ENCODE results near the gene TENM3. TPM values are rescaled to one million over a fixed set of nuclear protein-coding genes. Genes with fewer than 3 reads are reported as not detected.

Gene TENM3
- total RNA-seq, 2 experiments from 2014 or later: not detected

- Histone ChIP-seq H3K36me3 (ENCODE audit: insufficient read depth, low read length) (no peaks in the 10 kb centered on the region), H2AFZ (ENCODE audit: low read length) (no peak overlapping the region), H3K27ac (ENCODE audit: low read depth, low read length, poor library complexity, severe bottlenecking) (no peak overlapping the region), H3K4me1 (ENCODE audit: insufficient read depth, low read length, poor library complexity, severe bottlenecking) (no peaks in the 10 kb centered on the region), H3K4me3 (ENCODE audit: low read depth, low read length, poor library complexity, severe bottlenecking) (no peak overlapping the region), H3K4me2 (ENCODE audit: low read length) (no peak overlapping the region), H3K9me3 (ENCODE audit: low read length) (no peaks in the 10 kb centered on the region), H3K79me2 (ENCODE audit: insufficient read depth, low read depth, low read length) (no peaks in the 10 kb centered on the region), H4K20me1 (ENCODE audit: insufficient read depth, low read length) (no peaks in the 10 kb centered on the region), H3K9me2 (ENCODE audit: insufficient read depth, low read length) (no peaks in the 10 kb centered on the region)
- no peak for TF ChIP-seq CTCF (conservative IDR thresholded peaks at IDR 0.05; ENCODE audit: low read length)
- no peak for TF ChIP-seq EZH2phosphoT487 (IDR thresholded peaks at IDR 0.05; ENCODE audit: borderline replicate concordance, low read depth, low read length)
- DNase-seq (ENCODE audit: low spot score): no peak
- ChIA-PET CTCF (ENCODE audit: unreplicated experiment) (no interaction called here), POLR2A (no interaction called here)
- no TSS peak for BruUV-seq (replicated peaks)
- intact Hi-C loops (cut with micrococcal nuclease; ENCODE audit: unreplicated experiment): no loop called here
Measured at GRCh38 chr4:182828360-182829025, 585.3 kb downstream of the TENM3 start.

GRCh38 chr4:182829196-182829595 lies 586.0 kb downstream of the TENM3 start:
- Histone ChIP-seq H3K9me3 (ENCODE audit: low read length) (no peaks in the 10 kb centered on the region), H3K79me2 (ENCODE audit: insufficient read depth, low read depth, low read length) (no peaks in the 10 kb centered on the region), H3K27ac (ENCODE audit: low read depth, low read length, poor library complexity, severe bottlenecking) (no peak overlapping the region), H3K4me3 (ENCODE audit: low read depth, low read length, poor library complexity, severe bottlenecking) (no peak overlapping the region), H3K4me2 (ENCODE audit: low read length) (no peak overlapping the region), H4K20me1 (ENCODE audit: insufficient read depth, low read length) (no peaks in the 10 kb centered on the region), H3K9me2 (ENCODE audit: insufficient read depth, low read length) (no peaks in the 10 kb centered on the region), H3K4me1 (ENCODE audit: insufficient read depth, low read length, poor library complexity, severe bottlenecking) (no peaks in the 10 kb centered on the region), H2AFZ (ENCODE audit: low read length) (no peak overlapping the region), H3K36me3 (ENCODE audit: insufficient read depth, low read length) (no peaks in the 10 kb centered on the region)
- BruUV-seq (replicated peaks): no TSS peak
- intact Hi-C loops (cut with micrococcal nuclease; ENCODE audit: unreplicated experiment): no loop called here
- DNase-seq (ENCODE audit: low spot score): no peak
- no peak for TF ChIP-seq EZH2phosphoT487 (IDR thresholded peaks at IDR 0.05; ENCODE audit: borderline replicate concordance, low read depth, low read length)
- TF ChIP-seq CTCF (conservative IDR thresholded peaks at IDR 0.05; ENCODE audit: low read length): no peak
- POLR2A ChIA-PET: no interaction called here
- CTCF ChIA-PET (ENCODE audit: unreplicated experiment): no interaction called here

GRCh38 chr4:182831376-182831775 lies 588.2 kb downstream of the TENM3 start:
- BruUV-seq (replicated peaks): no TSS peak
- DNase-seq (ENCODE audit: low spot score): no peak
- Histone ChIP-seq H4K20me1 (ENCODE audit: insufficient read depth, low read length) (no peaks in the 10 kb centered on the region), H3K4me3 (ENCODE audit: low read depth, low read length, poor library complexity, severe bottlenecking) (no peak overlapping the region), H3K27ac (ENCODE audit: low read depth, low read length, poor library complexity, severe bottlenecking) (no peak overlapping the region), H3K9me2 (ENCODE audit: insufficient read depth, low read length) (no peaks in the 10 kb centered on the region), H3K9me3 (ENCODE audit: low read length) (no peaks in the 10 kb centered on the region), H3K79me2 (ENCODE audit: insufficient read depth, low read depth, low read length) (no peaks in the 10 kb centered on the region), H3K36me3 (ENCODE audit: insufficient read depth, low read length) (no peaks in the 10 kb centered on the region), H2AFZ (ENCODE audit: low read length) (no peak overlapping the region), H3K4me2 (ENCODE audit: low read length) (no peak overlapping the region), H3K4me1 (ENCODE audit: insufficient read depth, low read length, poor library complexity, severe bottlenecking) (no peaks in the 10 kb centered on the region)
- no peak for TF ChIP-seq EZH2phosphoT487 (IDR thresholded peaks at IDR 0.05; ENCODE audit: borderline replicate concordance, low read depth, low read length)
- no peak for TF ChIP-seq CTCF (conservative IDR thresholded peaks at IDR 0.05; ENCODE audit: low read length)
- ChIA-PET CTCF (ENCODE audit: unreplicated experiment) (no interaction called here), POLR2A (no interaction called here)
- intact Hi-C loops (cut with micrococcal nuclease; ENCODE audit: unreplicated experiment): no loop called here

All from OCI-LY7 (cell line).